Memory B cell (primary cell): ENCODE results near the gene NR2C2AP.

Experiments used
- ATAC-seq: fragments of 150-1000 bp; cut with Tn5 transposase; 2 replicates; pipeline ENCODE4 v1.10.0; 2021; ENCODE audit warnings: low read depth, mild to moderate bottlenecking, moderate library complexity
- DNase-seq, 2 donors: peaks; one replicate each; pipeline ENCODE4 v3.0.0; 2022; ENCODE audit warnings: low spot score in 2 of 2
- H3K27ac Mint-ChIP-seq: one replicate; pipeline ENCODE4 v1.8.0; 2022; ENCODE audit warnings: mild to moderate bottlenecking, moderate library complexity, mixed read lengths
- H3K27me3 Mint-ChIP-seq: one replicate; pipeline ENCODE4 v1.8.0; 2022; ENCODE audit warnings: mixed read lengths
- H3K36me3 Mint-ChIP-seq: one replicate; pipeline ENCODE4 v1.8.0; 2022; ENCODE audit warnings: mild to moderate bottlenecking, mixed read lengths
- H3K4me1 Mint-ChIP-seq: one replicate; pipeline ENCODE4 v1.8.0; 2022; ENCODE audit warnings: mixed read lengths
- H3K4me3 Mint-ChIP-seq: one replicate; pipeline ENCODE4 v1.8.0; 2022; ENCODE audit warnings: mild to moderate bottlenecking, moderate library complexity, mixed read lengths
- H3K9me3 Mint-ChIP-seq: one replicate; pipeline ENCODE4 v1.8.0; 2022; ENCODE audit warnings: mixed read lengths

NR2C2AP gene

DNA sequence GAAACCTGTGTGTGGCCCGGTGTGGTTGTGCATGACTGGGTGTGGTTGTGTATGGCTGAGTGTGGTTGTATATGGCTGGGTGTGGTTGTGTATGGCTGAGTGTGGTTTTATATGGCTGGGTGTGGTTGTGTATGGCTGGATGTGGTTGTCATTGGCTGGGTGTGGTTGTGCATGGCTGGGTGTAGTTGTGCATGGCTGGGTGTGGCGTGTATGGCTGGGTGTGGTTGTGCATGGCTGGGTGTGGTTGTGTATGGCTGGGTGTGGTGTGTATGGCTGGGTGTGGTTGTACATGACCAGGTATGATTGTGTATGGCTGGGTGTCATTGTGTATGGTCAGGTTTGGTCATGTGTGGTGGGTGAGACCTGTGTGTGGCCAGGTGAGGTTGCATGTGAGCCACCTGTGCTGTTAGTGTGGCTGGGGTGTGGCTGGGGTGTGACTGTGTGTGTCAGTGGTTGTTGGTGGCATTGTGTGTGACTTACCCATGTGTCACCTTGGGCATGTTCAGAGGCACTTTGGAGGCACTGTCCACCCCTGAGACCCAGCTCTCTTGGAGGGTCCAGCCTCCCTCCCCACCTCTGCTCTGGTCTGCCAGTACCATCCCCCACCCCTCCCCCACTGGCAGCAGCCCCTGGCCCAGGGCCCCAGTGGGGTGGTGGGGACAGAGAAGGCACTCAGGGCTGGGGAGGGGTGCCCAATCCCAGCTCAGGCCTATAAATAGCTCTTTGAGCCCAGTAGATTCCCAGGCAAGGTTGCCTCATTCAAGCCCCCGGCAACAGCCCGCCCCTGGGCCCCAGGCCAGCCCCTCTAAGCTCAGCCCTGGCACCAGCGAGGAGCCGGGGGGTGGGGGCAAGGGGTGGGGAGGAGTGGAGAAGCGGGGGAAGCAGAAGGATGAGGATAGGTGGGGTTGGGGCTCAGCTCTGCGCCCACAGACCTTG, 4.7 kb upstream of the NR2C2AP start:
- DNase-seq, result no peak
- H3K4me3 Mint-ChIP-seq, result no peak overlapping the region
- H3K27me3 Mint-ChIP-seq, result peaks cover 27% of the 10 kb centered on the region
- no peak overlapping the region for H3K27ac Mint-ChIP-seq
- no peak for ATAC-seq
- H3K4me1 Mint-ChIP-seq, result peaks cover 15% of the 10 kb centered on the region
- H3K36me3 Mint-ChIP-seq, result no peaks in the 10 kb centered on the region
- peaks cover 4% of the 10 kb centered on the region for H3K9me3 Mint-ChIP-seq

DNA sequence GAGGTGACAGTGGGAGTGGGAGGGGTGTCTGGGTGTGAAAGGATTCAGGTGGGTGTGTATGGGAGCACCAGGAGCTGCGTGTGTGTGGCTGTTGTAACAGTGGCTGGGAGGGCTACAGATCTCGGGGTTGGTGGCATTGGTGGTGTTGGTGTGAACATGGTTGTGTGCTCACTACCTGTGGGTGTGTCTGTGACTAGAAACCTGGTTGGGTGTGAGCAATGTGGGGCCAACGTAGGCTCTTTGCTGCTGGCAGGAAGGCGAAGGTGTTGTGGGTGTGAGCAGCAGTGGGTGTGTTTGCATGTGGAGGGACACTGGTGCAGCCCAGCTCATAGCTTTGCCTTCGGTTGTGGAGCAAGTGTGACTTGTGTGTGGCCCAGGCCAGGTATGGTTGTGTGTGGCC, 3.7 kb upstream of the NR2C2AP start:
- H3K27ac Mint-ChIP-seq, result no peak overlapping the region
- H3K9me3 Mint-ChIP-seq, result peaks cover 4% of the 10 kb centered on the region

GRCh38 chr19:19205416-19206410, 2.5 kb upstream of the NR2C2AP start:
- peaks cover 21% of the 10 kb centered on the region for H3K4me1 Mint-ChIP-seq
- no peak overlapping the region for H3K4me3 Mint-ChIP-seq
- no peaks in the 10 kb centered on the region for H3K36me3 Mint-ChIP-seq
- DNase-seq (no peak), ATAC-seq (no peak)
- H3K27me3 Mint-ChIP-seq, result peaks cover 15% of the 10 kb centered on the region
- peaks cover 4% of the 10 kb centered on the region for H3K9me3 Mint-ChIP-seq
- H3K27ac Mint-ChIP-seq, result no peak overlapping the region

More for the DNA sequence above, 3.7 kb upstream of the NR2C2AP start:
- ATAC-seq (no peak), DNase-seq (no peak)
- peaks cover 21% of the 10 kb centered on the region for H3K27me3 Mint-ChIP-seq
- no peaks in the 10 kb centered on the region for H3K36me3 Mint-ChIP-seq
- H3K4me1 Mint-ChIP-seq, result peaks cover 21% of the 10 kb centered on the region
- H3K4me3 Mint-ChIP-seq, result peak overlapping the region; percentile 37

DNA sequence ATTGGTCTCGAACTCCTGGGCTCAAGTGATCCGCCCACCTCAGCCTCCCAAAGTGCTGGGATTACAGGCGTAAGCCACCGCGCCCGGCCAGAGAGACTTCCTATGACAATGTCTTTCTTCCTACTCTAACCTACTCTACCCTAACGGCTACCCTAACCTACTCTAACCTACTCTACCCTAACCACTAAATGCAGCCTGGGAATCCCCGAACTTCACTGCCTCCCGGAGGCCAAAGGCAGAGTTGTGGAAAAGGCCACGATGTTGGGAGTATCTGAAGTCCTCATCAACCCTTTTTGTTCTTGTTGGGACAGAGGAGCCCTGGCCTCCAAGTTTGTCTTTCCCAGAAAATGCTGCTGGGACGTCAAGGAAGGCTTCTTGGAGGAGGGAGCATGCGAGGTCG, 967 bp upstream of the NR2C2AP start:
- H3K36me3 Mint-ChIP-seq, result peaks cover 3% of the 10 kb centered on the region
- H3K9me3 Mint-ChIP-seq, result peaks cover 4% of the 10 kb centered on the region
- ATAC-seq (no peak), DNase-seq (no peak)
- peaks cover 12% of the 10 kb centered on the region for H3K27me3 Mint-ChIP-seq
- H3K27ac Mint-ChIP-seq, result no peak overlapping the region
- H3K4me3 Mint-ChIP-seq, result peak overlapping the region; percentile 90
- H3K4me1 Mint-ChIP-seq, result peaks cover 19% of the 10 kb centered on the region

DNA sequence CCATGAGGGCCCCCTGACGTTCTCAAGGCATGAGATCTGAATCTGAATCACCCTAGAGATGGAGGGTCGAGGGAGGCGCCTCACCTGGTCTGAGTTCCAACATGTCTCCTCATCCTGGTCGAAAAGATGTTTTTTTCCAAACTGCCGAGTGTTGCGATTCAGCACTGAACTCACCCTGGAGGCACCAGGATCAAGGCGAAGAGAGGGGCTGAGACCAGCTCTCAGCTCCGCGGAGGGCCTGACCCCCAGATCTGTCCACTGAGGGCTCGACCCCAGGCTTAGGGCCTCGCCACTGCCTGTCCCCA, 555 bp downstream of the NR2C2AP start:
- DNase-seq, result no peak

GRCh38 chr19:19201697-19202630, 1.2 kb downstream of the NR2C2AP start:
- Mint-ChIP-seq H3K27me3 (peaks cover 3% of the 10 kb centered on the region), H3K9me3 (no peaks in the 10 kb centered on the region), H3K36me3 (peaks cover 10% of the 10 kb centered on the region), H3K4me3 (peak overlapping the region; percentile 90), H3K4me1 (peaks cover 9% of the 10 kb centered on the region), H3K27ac (peak overlapping the region; percentile 85)
- ATAC-seq (no peak), DNase-seq (no peak)

More for the DNA sequence above, 555 bp downstream of the NR2C2AP start:
- Mint-ChIP-seq H3K27me3 (peaks cover 10% of the 10 kb centered on the region), H3K4me1 (peaks cover 16% of the 10 kb centered on the region), H3K27ac (peak overlapping the region; percentile 85), H3K36me3 (peaks cover 10% of the 10 kb centered on the region), H3K9me3 (peaks cover 3% of the 10 kb centered on the region), H3K4me3 (peak overlapping the region; percentile 90)
- no peak for ATAC-seq

DNA sequence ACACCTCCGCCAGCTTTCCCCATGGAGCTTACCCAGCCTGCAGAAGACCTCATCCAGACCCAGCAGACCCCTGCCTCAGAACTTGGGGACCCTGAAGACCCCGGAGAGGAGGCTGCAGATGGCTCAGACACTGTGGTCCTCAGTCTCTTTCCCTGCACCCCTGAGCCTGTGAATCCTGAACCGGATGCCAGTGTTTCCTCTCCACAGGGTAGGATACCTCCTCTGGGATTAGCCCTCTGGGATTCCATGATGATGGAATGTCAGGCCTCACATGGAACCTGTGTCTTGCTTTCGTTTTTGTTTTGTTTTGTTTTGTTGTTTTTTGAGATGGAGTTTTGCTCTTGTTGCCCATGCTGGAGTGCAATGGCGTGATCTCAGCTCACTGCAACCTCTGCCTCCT, 9.3 kb downstream of the NR2C2AP start:
- peaks cover 14% of the 10 kb centered on the region for H3K36me3 Mint-ChIP-seq
- no peak for ATAC-seq
- DNase-seq, result no peak
- peaks cover 31% of the 10 kb centered on the region for H3K4me1 Mint-ChIP-seq
- H3K27ac Mint-ChIP-seq, result peak overlapping the region; percentile 28
- no peaks in the 10 kb centered on the region for H3K9me3 Mint-ChIP-seq
- H3K27me3 Mint-ChIP-seq, result no peaks in the 10 kb centered on the region
- peak overlapping the region; percentile 94 for H3K4me3 Mint-ChIP-seq

GRCh38 chr19:19192910-19193423, 10.2 kb downstream of the NR2C2AP start:
- Mint-ChIP-seq H3K4me3 (peak overlapping the region; percentile 94), H3K27ac (peak overlapping the region; percentile 97), H3K36me3 (peaks cover 10% of the 10 kb centered on the region), H3K27me3 (no peaks in the 10 kb centered on the region), H3K4me1 (peaks cover 31% of the 10 kb centered on the region), H3K9me3 (no peaks in the 10 kb centered on the region)
- DNase-seq (no peak), ATAC-seq (peak; percentile 7)

DNA sequence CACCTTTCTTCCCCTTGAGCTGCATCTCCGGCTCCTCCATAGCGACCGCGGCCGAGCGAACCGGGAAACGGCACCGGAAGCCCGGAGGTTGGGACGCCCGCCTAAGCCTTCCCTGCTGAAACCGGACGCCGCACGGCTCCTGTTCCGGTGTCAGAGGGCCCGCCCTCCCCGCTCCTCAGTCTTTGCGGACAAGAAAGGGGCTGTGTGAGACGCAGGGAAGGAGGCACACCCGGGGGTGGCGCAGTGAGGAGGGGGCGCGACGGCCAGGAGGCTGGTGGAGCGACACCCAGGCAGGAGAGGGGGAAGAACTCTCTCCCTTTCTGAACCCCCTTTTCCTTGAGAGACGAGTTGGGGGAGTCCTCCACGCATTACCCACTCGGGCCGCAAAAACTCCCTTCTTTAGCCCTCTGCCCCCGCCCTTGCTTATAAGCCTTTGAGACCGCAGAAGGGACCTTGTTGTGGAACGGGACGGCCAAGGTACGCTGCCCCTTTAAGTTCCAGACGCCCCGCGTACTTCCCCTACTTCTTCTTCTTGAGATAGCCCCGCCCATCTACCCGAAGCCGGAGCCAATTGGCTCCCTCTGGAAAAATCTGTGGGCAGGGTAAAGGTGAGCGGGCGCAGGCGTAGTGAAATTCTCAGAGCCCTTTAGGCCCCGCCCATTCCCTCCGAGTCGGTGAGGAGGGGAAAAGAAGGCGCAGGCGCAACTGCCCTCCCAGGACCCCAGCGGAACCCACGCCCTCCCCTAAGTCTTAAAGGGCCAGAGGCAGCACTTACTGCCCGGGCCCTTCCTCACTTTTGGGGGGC, 10.9 kb downstream of the NR2C2AP start, which contains the start of the genes BORCS8 and RFXANK:
BORCS8 (minus strand) TSS at position 75 of the 805 bp plus-strand sequence; CDS start at position 40, 35 bp downstream.
RFXANK (plus strand) TSS at position 181 of the 805 bp plus-strand sequence. CDS start 1,689 bp downstream, outside the sequence.
- peak within 1 kb of the TSS; percentile 94 for H3K4me3 Mint-ChIP-seq
- peak; percentile 95 to 99 for DNase-seq
- no peaks in the 10 kb centered on the region for H3K9me3 Mint-ChIP-seq
- H3K36me3 Mint-ChIP-seq, result peaks cover 10% of the 10 kb centered on the region
- peak; percentile 87 for ATAC-seq
- H3K4me1 Mint-ChIP-seq, result peaks cover 31% of the 10 kb centered on the region
- H3K27me3 Mint-ChIP-seq, result no peaks in the 10 kb centered on the region
- peak within 1 kb of the TSS; percentile 97 for H3K27ac Mint-ChIP-seq

GRCh38 chr19:19191768-19192077, 11.5 kb downstream of the NR2C2AP start:
- Mint-ChIP-seq H3K4me3 (peak overlapping the region; percentile 94), H3K4me1 (peaks cover 32% of the 10 kb centered on the region)

DNA sequence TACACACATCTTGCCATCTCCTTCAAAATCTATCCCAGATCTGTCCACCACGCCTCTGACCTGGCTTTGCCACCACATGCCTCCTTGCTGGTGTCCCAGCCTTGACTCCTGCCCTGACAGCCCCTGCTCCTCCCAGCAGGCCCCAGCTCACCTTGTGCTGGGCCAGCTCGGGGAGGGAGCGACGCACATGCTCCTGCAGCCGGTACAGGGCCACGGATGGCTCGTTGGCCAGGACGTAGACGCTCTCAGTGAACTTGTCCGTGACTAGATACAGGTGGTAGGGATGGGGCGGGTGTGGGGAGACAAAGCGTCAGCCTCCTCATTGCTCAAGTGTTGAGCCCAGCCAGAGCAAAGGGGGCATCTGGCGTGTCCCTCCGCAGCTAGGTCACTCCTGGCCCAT, 16.5 kb downstream of the NR2C2AP start:
- Mint-ChIP-seq H3K27me3 (no peaks in the 10 kb centered on the region), H3K27ac (no peak overlapping the region), H3K36me3 (peaks cover 23% of the 10 kb centered on the region), H3K4me1 (peaks cover 26% of the 10 kb centered on the region), H3K4me3 (no peak overlapping the region), H3K9me3 (peaks cover 2% of the 10 kb centered on the region)
- DNase-seq (no peak), ATAC-seq (no peak)

More at GRCh38 chr19:19191768-19192077, 11.5 kb downstream of the NR2C2AP start:
- Mint-ChIP-seq H3K36me3 (peaks cover 12% of the 10 kb centered on the region), H3K27me3 (no peaks in the 10 kb centered on the region), H3K9me3 (peaks cover under 1% of the 10 kb centered on the region), H3K27ac (peak overlapping the region; percentile 97)
- DNase-seq (no peak), ATAC-seq (no peak)
